ENCODE data around the gene NAALADL2. TPM values are rescaled to one million over a fixed set of nuclear protein-coding genes. Genes with fewer than 3 reads are reported as not detected.
"Not testable (repeated sequence)": the region's sequence is repeated elsewhere in the genome, so short reads cannot be mapped to it uniquely, and the experiment has no call there.

Gene NAALADL2
- total RNA-seq, 2 donors from 2014 or later = 0.70 TPM; not detected in 1

GRCh38 chr3:175614107-175614506 lies 755.0 kb downstream of the NAALADL2 start:
- not testable (repeated sequence) for H3K4me3 Mint-ChIP-seq; H3K36me3 Mint-ChIP-seq; H3K9me3 Mint-ChIP-seq; ATAC-seq; DNase-seq (ENCODE audit: low spot score); H3K27ac Mint-ChIP-seq; H3K4me1 Mint-ChIP-seq (ENCODE audit: low read depth in 2 of 2); H3K27me3 Mint-ChIP-seq

GRCh38 chr3:175617247-175617646 lies 758.1 kb downstream of the NAALADL2 start:
- Mint-ChIP-seq H3K27ac (no peak overlapping the region), H3K4me3 (no peak overlapping the region), H3K36me3 (peaks cover 7% of the 10 kb centered on the region), H3K27me3 (no peaks in the 10 kb centered on the region), H3K4me1 (ENCODE audit: low read depth in 2 of 2) (no peaks in the 10 kb centered on the region), H3K9me3 (peaks cover 9% of the 10 kb centered on the region)
- no peak for ATAC-seq
- DNase-seq (ENCODE audit: low spot score) = no peak

GRCh38 chr3:175619369-175619768 lies 760.2 kb downstream of the NAALADL2 start:
- ATAC-seq = no peak
- H3K36me3 Mint-ChIP-seq = peaks cover 7% of the 10 kb centered on the region

GRCh38 chr3:175620093-175620492 lies 761.0 kb downstream of the NAALADL2 start:
- H3K27ac Mint-ChIP-seq = no peak overlapping the region
- no peaks in the 10 kb centered on the region for H3K4me1 Mint-ChIP-seq (ENCODE audit: low read depth in 2 of 2)
- ATAC-seq (no peak), DNase-seq (ENCODE audit: low spot score) (no peak)
- H3K36me3 Mint-ChIP-seq = peaks cover 7% of the 10 kb centered on the region
- no peak overlapping the region for H3K4me3 Mint-ChIP-seq
- no peaks in the 10 kb centered on the region for H3K27me3 Mint-ChIP-seq
- H3K9me3 Mint-ChIP-seq = peaks cover 14% of the 10 kb centered on the region

More at GRCh38 chr3:175619369-175619768, 760.2 kb downstream of the NAALADL2 start:
- H3K9me3 Mint-ChIP-seq = peaks cover 14% of the 10 kb centered on the region
- no peaks in the 10 kb centered on the region for H3K27me3 Mint-ChIP-seq
- no peak overlapping the region for H3K27ac Mint-ChIP-seq
- H3K4me3 Mint-ChIP-seq = no peak overlapping the region
- no peak for DNase-seq (ENCODE audit: low spot score)
- no peaks in the 10 kb centered on the region for H3K4me1 Mint-ChIP-seq (ENCODE audit: low read depth in 2 of 2)

GRCh38 chr3:175620532-175620931 lies 761.4 kb downstream of the NAALADL2 start:
- Mint-ChIP-seq H3K4me3 (no peak overlapping the region), H3K36me3 (peaks cover 7% of the 10 kb centered on the region), H3K27ac (no peak overlapping the region), H3K4me1 (ENCODE audit: low read depth in 2 of 2) (no peaks in the 10 kb centered on the region), H3K9me3 (peaks cover 14% of the 10 kb centered on the region), H3K27me3 (no peaks in the 10 kb centered on the region)
- DNase-seq (ENCODE audit: low spot score) (no peak), ATAC-seq (no peak)

- no peaks in the 10 kb centered on the region for H3K4me1 Mint-ChIP-seq (ENCODE audit: low read depth in 2 of 2)
- H3K36me3 Mint-ChIP-seq = no peaks in the 10 kb centered on the region
- H3K4me3 Mint-ChIP-seq = no peak overlapping the region
- no peak overlapping the region for H3K27ac Mint-ChIP-seq
- no peaks in the 10 kb centered on the region for H3K27me3 Mint-ChIP-seq
- no peak for DNase-seq (ENCODE audit: low spot score)
- H3K9me3 Mint-ChIP-seq = peaks cover 16% of the 10 kb centered on the region
- no peak for ATAC-seq
Observed at GRCh38 chr3:175640958-175641357, 781.8 kb downstream of the NAALADL2 start.

- Mint-ChIP-seq H3K36me3 (no peaks in the 10 kb centered on the region), H3K27me3 (no peaks in the 10 kb centered on the region), H3K9me3 (peaks cover 10% of the 10 kb centered on the region), H3K4me1 (ENCODE audit: low read depth in 2 of 2) (no peaks in the 10 kb centered on the region), H3K27ac (no peak overlapping the region), H3K4me3 (no peak overlapping the region)
- ATAC-seq (no peak), DNase-seq (ENCODE audit: low spot score) (no peak)
Observed at GRCh38 chr3:175646865-175647264, 787.7 kb downstream of the NAALADL2 start.

- Mint-ChIP-seq H3K4me1 (ENCODE audit: low read depth in 2 of 2) (no peaks in the 10 kb centered on the region), H3K36me3 (no peaks in the 10 kb centered on the region)
- no peak for ATAC-seq
Observed at GRCh38 chr3:175648899-175649298, 789.8 kb downstream of the NAALADL2 start.

GRCh38 chr3:175651716-175652115 lies 792.6 kb downstream of the NAALADL2 start:
- ATAC-seq (no peak), DNase-seq (ENCODE audit: low spot score) (no peak)
- peaks cover 10% of the 10 kb centered on the region for H3K9me3 Mint-ChIP-seq
- H3K4me3 Mint-ChIP-seq = no peak overlapping the region
- H3K27me3 Mint-ChIP-seq = no peaks in the 10 kb centered on the region
- H3K27ac Mint-ChIP-seq = no peak overlapping the region
- H3K36me3 Mint-ChIP-seq = no peaks in the 10 kb centered on the region
- H3K4me1 Mint-ChIP-seq (ENCODE audit: low read depth in 2 of 2) = no peaks in the 10 kb centered on the region

More at GRCh38 chr3:175648899-175649298, 789.8 kb downstream of the NAALADL2 start:
- DNase-seq (ENCODE audit: low spot score) = no peak
- no peak overlapping the region for H3K4me3 Mint-ChIP-seq
- H3K9me3 Mint-ChIP-seq = peaks cover 10% of the 10 kb centered on the region
- no peaks in the 10 kb centered on the region for H3K27me3 Mint-ChIP-seq
- no peak overlapping the region for H3K27ac Mint-ChIP-seq

- Mint-ChIP-seq H3K36me3 (no peaks in the 10 kb centered on the region), H3K4me3 (no peak overlapping the region), H3K9me3 (peaks cover 6% of the 10 kb centered on the region), H3K27me3 (no peaks in the 10 kb centered on the region), H3K27ac (no peak overlapping the region), H3K4me1 (ENCODE audit: low read depth in 2 of 2) (no peaks in the 10 kb centered on the region)
- no peak for DNase-seq (ENCODE audit: low spot score)
- ATAC-seq = no peak
Observed at GRCh38 chr3:175655351-175655750, 796.2 kb downstream of the NAALADL2 start.

GRCh38 chr3:175656461-175656860 lies 797.3 kb downstream of the NAALADL2 start:
- Mint-ChIP-seq H3K4me3 (no peak overlapping the region), H3K27me3 (no peaks in the 10 kb centered on the region), H3K9me3 (peaks cover 9% of the 10 kb centered on the region), H3K4me1 (ENCODE audit: low read depth in 2 of 2) (no peaks in the 10 kb centered on the region), H3K27ac (no peak overlapping the region), H3K36me3 (no peaks in the 10 kb centered on the region)
- DNase-seq (ENCODE audit: low spot score) (no peak), ATAC-seq (no peak)

- Mint-ChIP-seq H3K27ac (no peak overlapping the region), H3K27me3 (no peaks in the 10 kb centered on the region), H3K4me1 (ENCODE audit: low read depth in 2 of 2) (no peaks in the 10 kb centered on the region), H3K36me3 (no peaks in the 10 kb centered on the region), H3K4me3 (no peak overlapping the region), H3K9me3 (peaks cover 6% of the 10 kb centered on the region)
- ATAC-seq (no peak), DNase-seq (ENCODE audit: low spot score) (no peak)
Observed at GRCh38 chr3:175659670-175660350, 800.7 kb downstream of the NAALADL2 start.

- Mint-ChIP-seq H3K9me3 (peaks cover 3% of the 10 kb centered on the region), H3K4me3 (no peak overlapping the region), H3K27me3 (no peaks in the 10 kb centered on the region), H3K4me1 (ENCODE audit: low read depth in 2 of 2) (no peaks in the 10 kb centered on the region), H3K36me3 (no peaks in the 10 kb centered on the region), H3K27ac (no peak overlapping the region)
- DNase-seq (ENCODE audit: low spot score) (no peak), ATAC-seq (no peak)
Observed at GRCh38 chr3:175662815-175663214, 803.7 kb downstream of the NAALADL2 start.

- H3K4me3 Mint-ChIP-seq = no peak overlapping the region
- ATAC-seq = no peak
- DNase-seq (ENCODE audit: low spot score) = no peak
- no peaks in the 10 kb centered on the region for H3K4me1 Mint-ChIP-seq (ENCODE audit: low read depth in 2 of 2)
- no peaks in the 10 kb centered on the region for H3K36me3 Mint-ChIP-seq
- peaks cover 3% of the 10 kb centered on the region for H3K9me3 Mint-ChIP-seq
- no peaks in the 10 kb centered on the region for H3K27me3 Mint-ChIP-seq
- H3K27ac Mint-ChIP-seq = no peak overlapping the region
Observed at GRCh38 chr3:175664911-175665310, 805.8 kb downstream of the NAALADL2 start.

GRCh38 chr3:175668300-175668699 lies 809.2 kb downstream of the NAALADL2 start:
- H3K4me3 Mint-ChIP-seq = no peak overlapping the region
- no peaks in the 10 kb centered on the region for H3K36me3 Mint-ChIP-seq
- no peaks in the 10 kb centered on the region for H3K4me1 Mint-ChIP-seq (ENCODE audit: low read depth in 2 of 2)
- H3K27me3 Mint-ChIP-seq = no peaks in the 10 kb centered on the region
- DNase-seq (ENCODE audit: low spot score) (no peak), ATAC-seq (no peak)
- no peak overlapping the region for H3K27ac Mint-ChIP-seq
- no peaks in the 10 kb centered on the region for H3K9me3 Mint-ChIP-seq

Data from natural killer cell treated with Interleukin-12 subunit alpha and Interleukin-12 subunit beta and Interleukin-15 and Interleukin-18, amount 100 ng/mL, for 72 hours (primary cell).